Measurements from ENCODE around the gene KIF3B.
"Not testable (repeated sequence)": the region's sequence is repeated elsewhere in the genome, so short reads cannot be mapped to it uniquely, and the experiment has no call there.

The KIF3B gene

GRCh38 chr20:32357869-32358631, 80.6 kb downstream of the KIF3B start, which contains the start of gene ASXL1:
ASXL1 (plus strand) TSS chr20:32358331; CDS start chr20:32358776, 445 bp downstream.
- DNase-seq: peak; percentile 93 to 96

- no peak for DNase-seq
These were observed 81.1 kb downstream of the KIF3B start for GRCh38 chr20:32358632-32358882.

- peak; percentile 74 to 80 for DNase-seq
These were observed 81.6 kb downstream of the KIF3B start for GRCh38 chr20:32358883-32359632.

GRCh38 chr20:32359633-32360332, 82.3 kb downstream of the KIF3B start:
- no peak for DNase-seq

GRCh38 chr20:32360333-32360634, 82.8 kb downstream of the KIF3B start:
- DNase-seq: no peak

- no peak for DNase-seq
These were observed 85.5 kb downstream of the KIF3B start for GRCh38 chr20:32362901-32363364.

- DNase-seq: no peak
These were observed 86.0 kb downstream of the KIF3B start for GRCh38 chr20:32363492-32363891.

GRCh38 chr20:32364554-32365208, 87.2 kb downstream of the KIF3B start:
- no peak for DNase-seq

GRCh38 chr20:32365564-32365963, 88.1 kb downstream of the KIF3B start:
- no peak for DNase-seq

- DNase-seq: no peak
These were observed 88.9 kb downstream of the KIF3B start for GRCh38 chr20:32366380-32366779.

GRCh38 chr20:32368323-32368722, 90.9 kb downstream of the KIF3B start:
- no peak for DNase-seq

GRCh38 chr20:32368925-32369324, 91.5 kb downstream of the KIF3B start:
- DNase-seq: no peak

- DNase-seq: no peak
These were observed 93.4 kb downstream of the KIF3B start for GRCh38 chr20:32370897-32371296.

GRCh38 chr20:32378461-32378860, 101.0 kb downstream of the KIF3B start:
- DNase-seq: no peak

- DNase-seq: not testable (repeated sequence)
These were observed 102.6 kb downstream of the KIF3B start for GRCh38 chr20:32380037-32380436.

- no peak for DNase-seq
These were observed 103.3 kb downstream of the KIF3B start for GRCh38 chr20:32380745-32381144.

GRCh38 chr20:32382102-32382950, 104.9 kb downstream of the KIF3B start:
- no peak for DNase-seq

GRCh38 chr20:32383441-32383840, 106.0 kb downstream of the KIF3B start:
- not testable (repeated sequence) for DNase-seq

Measured in stimulated activated CD4-positive, alpha-beta T cell treated with anti-CD3 and anti-CD28 coated beads, Interleukin-4, amount 100 ng/mL, for 4 hours (primary cell).